Measurements from ENCODE around the gene FAM161B. TPM values are rescaled to one million over a fixed set of nuclear protein-coding genes. Genes with fewer than 3 reads are reported as not detected.
"Not testable (repeated sequence)": the region's sequence is repeated elsewhere in the genome, so short reads cannot be mapped to it uniquely, and the experiment has no call there.

The FAM161B gene
- total RNA-seq, 1 donor from 2014 or later: 2.8 TPM

DNA sequence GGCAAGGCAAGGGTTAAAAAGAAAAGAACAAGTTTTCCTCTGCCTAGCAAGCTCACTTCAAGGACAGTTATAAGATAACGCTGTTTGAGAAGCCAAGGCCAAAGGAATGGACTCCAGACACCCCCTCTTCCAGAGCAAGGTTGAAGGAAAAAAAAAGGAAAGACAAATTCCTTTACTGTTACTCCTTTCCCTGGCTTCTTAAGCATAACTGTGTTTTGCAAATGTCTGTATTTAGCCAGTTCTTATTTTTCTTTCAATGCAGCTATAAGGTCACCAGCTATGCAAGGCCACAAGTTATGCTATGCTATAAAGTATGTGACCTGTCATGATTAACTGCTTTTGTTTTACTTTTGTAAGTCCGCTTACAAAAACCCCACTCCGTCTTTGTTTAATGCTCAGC, 36.6 kb downstream of the FAM161B start:
- H3K27ac Mint-ChIP-seq (ENCODE audit: unreplicated experiment): no peak overlapping the region
- no peaks in the 10 kb centered on the region for H3K9me3 Mint-ChIP-seq
- TF ChIP-seq CTCF (conservative IDR thresholded peaks at IDR 0.05): no peak
- no peaks in the 10 kb centered on the region for H3K4me1 Mint-ChIP-seq
- no peaks in the 10 kb centered on the region for H3K27me3 Mint-ChIP-seq (ENCODE audit: low read depth)
- H3K4me3 Mint-ChIP-seq: no peak overlapping the region
- no peak for DNase-seq (ENCODE audit: low read depth, low spot score)
- H3K36me3 Mint-ChIP-seq (ENCODE audit: low read depth): peaks cover 25% of the 10 kb centered on the region

- no peak for DNase-seq (ENCODE audit: low read depth, low spot score)
- H3K27ac Mint-ChIP-seq (ENCODE audit: unreplicated experiment): no peak overlapping the region
- H3K27me3 Mint-ChIP-seq (ENCODE audit: low read depth): no peaks in the 10 kb centered on the region
- H3K4me1 Mint-ChIP-seq: no peaks in the 10 kb centered on the region
- H3K4me3 Mint-ChIP-seq: no peak overlapping the region
- H3K36me3 Mint-ChIP-seq (ENCODE audit: low read depth): peaks cover 28% of the 10 kb centered on the region
- TF ChIP-seq CTCF (conservative IDR thresholded peaks at IDR 0.05): no peak
- H3K9me3 Mint-ChIP-seq: no peaks in the 10 kb centered on the region
Observed at GRCh38 chr14:73909681-73910080, 40.2 kb downstream of the FAM161B start.

DNA sequence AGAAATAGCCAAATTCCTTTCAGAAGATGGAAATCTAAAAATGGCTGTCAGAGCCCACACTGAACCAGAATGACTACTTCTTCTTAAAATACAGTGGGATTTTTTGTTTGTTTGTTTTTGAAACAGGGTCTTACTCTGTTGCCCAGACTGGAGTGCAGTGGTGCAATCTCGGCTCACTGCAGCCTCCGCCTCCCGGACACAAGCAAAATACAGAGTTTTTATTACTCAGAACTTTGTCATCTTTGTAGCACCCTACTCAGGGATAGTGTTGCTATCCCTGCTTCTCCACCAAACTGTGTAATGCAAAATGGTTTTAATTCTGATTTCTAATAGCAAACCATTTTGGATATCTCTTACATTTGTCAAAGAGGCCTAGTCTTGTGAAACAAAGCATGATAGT, 46.9 kb downstream of the FAM161B start:
- no peak overlapping the region for H3K27ac Mint-ChIP-seq (ENCODE audit: unreplicated experiment)
- TF ChIP-seq CTCF (conservative IDR thresholded peaks at IDR 0.05): no peak
- no peak overlapping the region for H3K4me3 Mint-ChIP-seq
- H3K36me3 Mint-ChIP-seq (ENCODE audit: low read depth): peaks cover 5% of the 10 kb centered on the region
- H3K27me3 Mint-ChIP-seq (ENCODE audit: low read depth): no peaks in the 10 kb centered on the region
- no peaks in the 10 kb centered on the region for H3K4me1 Mint-ChIP-seq
- no peak for DNase-seq (ENCODE audit: low read depth, low spot score)
- H3K9me3 Mint-ChIP-seq: no peaks in the 10 kb centered on the region

- H3K4me1 Mint-ChIP-seq: no peaks in the 10 kb centered on the region
- peaks cover 12% of the 10 kb centered on the region for H3K36me3 Mint-ChIP-seq (ENCODE audit: low read depth)
- H3K27ac Mint-ChIP-seq (ENCODE audit: unreplicated experiment): no peak overlapping the region
- no peak for TF ChIP-seq CTCF (conservative IDR thresholded peaks at IDR 0.05)
- no peak overlapping the region for H3K4me3 Mint-ChIP-seq
- H3K27me3 Mint-ChIP-seq (ENCODE audit: low read depth): no peaks in the 10 kb centered on the region
- no peak for DNase-seq (ENCODE audit: low read depth, low spot score)
- H3K9me3 Mint-ChIP-seq: no peaks in the 10 kb centered on the region
Observed at GRCh38 chr14:73896521-73896920, 53.4 kb downstream of the FAM161B start.

DNA sequence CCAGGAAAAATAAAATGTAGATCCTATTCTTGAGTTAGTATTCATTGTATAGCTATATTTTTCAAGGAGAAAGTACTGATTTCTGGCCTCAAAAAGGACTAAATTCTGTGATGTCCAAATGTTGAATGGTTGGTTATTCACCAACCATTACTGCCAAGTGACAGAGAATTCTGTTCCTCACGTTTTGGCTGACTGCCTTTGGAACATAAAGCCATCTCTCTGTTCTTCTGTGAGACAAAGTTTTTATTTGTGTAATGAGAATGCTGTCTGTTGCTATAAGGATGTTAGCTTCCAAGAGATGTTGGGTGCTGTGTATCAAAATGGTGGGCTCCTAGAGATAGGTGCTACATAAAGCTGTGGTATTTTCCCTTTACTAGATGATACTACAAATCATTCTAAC, 54.0 kb downstream of the FAM161B start:
- Mint-ChIP-seq H3K4me3 (no peak overlapping the region), H3K9me3 (no peaks in the 10 kb centered on the region), H3K36me3 (ENCODE audit: low read depth) (peaks cover 12% of the 10 kb centered on the region), H3K27ac (ENCODE audit: unreplicated experiment) (no peak overlapping the region), H3K27me3 (ENCODE audit: low read depth) (no peaks in the 10 kb centered on the region), H3K4me1 (no peaks in the 10 kb centered on the region)
- no peak for TF ChIP-seq CTCF (conservative IDR thresholded peaks at IDR 0.05)
- DNase-seq (ENCODE audit: low read depth, low spot score): no peak

GRCh38 chr14:73894180-73894687, 55.7 kb downstream of the FAM161B start:
- not testable (repeated sequence) for H3K4me3 Mint-ChIP-seq, H3K4me1 Mint-ChIP-seq

More at GRCh38 chr14:73894180-73894687, 55.7 kb downstream of the FAM161B start:
- not testable (repeated sequence) for H3K9me3 Mint-ChIP-seq; H3K27me3 Mint-ChIP-seq (ENCODE audit: low read depth); DNase-seq (ENCODE audit: low read depth, low spot score); H3K27ac Mint-ChIP-seq (ENCODE audit: unreplicated experiment)
- peaks cover 12% of the 10 kb centered on the region for H3K36me3 Mint-ChIP-seq (ENCODE audit: low read depth)
